Measurements from ENCODE around the gene RTP3. TPM values are rescaled to one million over a fixed set of nuclear protein-coding genes. Genes with fewer than 3 reads are reported as not detected.

RTP3 gene
- total RNA-seq, result not detected

DNA sequence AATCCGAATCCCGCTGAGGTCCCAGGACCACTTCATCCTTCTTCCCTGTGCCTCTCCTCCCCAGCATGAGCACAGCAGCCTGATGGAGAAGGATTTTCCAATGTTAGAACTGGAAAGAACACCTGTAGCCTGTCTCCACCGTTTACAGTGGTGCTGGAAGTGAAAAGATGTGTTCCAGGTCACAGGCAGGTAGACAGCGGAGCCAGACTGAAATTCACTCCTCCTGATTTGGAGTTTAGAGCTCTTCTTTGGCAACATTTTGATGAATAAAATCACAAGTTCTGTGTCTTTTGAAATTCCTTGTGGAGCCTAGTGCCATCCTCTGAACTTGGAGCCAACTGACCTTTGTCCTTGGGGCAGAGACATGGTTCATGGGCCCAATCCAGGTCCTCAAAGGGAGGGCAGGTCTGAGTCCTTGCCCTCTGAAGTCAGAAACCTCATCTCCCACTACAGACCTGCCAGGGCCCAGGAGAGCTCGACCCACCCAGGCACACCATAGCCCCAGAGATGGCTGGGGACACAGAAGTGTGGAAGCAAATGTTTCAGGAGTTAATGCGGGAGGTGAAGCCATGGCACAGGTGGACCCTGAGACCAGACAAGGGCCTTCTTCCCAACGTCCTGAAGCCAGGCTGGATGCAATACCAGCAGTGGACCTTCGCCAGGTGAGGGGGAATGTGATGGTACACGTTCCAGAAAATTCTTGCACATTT, at the start of gene RTP3:
RTP3 (plus strand) TSS at position 421 of the 710 bp plus-strand sequence; CDS start at position 508, 87 bp downstream.

GRCh38 chr3:46464326-46465195, 33.2 kb upstream of the RTP3 start, which contains the start of gene LTF:
Gene LTF, minus strand, starts transcription at chr3:46464905. Its CDS starts 38 bp downstream, at chr3:46464867.

Other genes starting within 250 kb of the RTP3 start
- gene CCR2, start 143.9 kb upstream of the RTP3 start, total RNA-seq, result 10 to 100 TPM; 57.8 to 60.5 TPM
- 10 to 100 TPM; 12.0 to 12.3 TPM for gene CCR5, start 127.0 kb upstream of the RTP3 start, total RNA-seq
- gene CCRL2, start 90.7 kb upstream of the RTP3 start, total RNA-seq, result 1 to 10 TPM; 5.2 to 5.6 TPM
- gene LTF, start 33.1 kb upstream of the RTP3 start, total RNA-seq, result not detected
- gene LRRC2, start 68.3 kb downstream of the RTP3 start, total RNA-seq, result under 1 TPM; 0.55 to 0.86 TPM
- not detected for gene FAM240A, start 114.5 kb downstream of the RTP3 start, total RNA-seq
- 10 to 100 TPM; 28.9 to 29.8 TPM for gene ALS2CL, start 195.7 kb downstream of the RTP3 start, total RNA-seq
- 1 to 10 TPM; 2.5 to 2.7 TPM for gene TMIE, start 203.4 kb downstream of the RTP3 start, total RNA-seq
- not detected for gene PRSS50, start 219.9 kb downstream of the RTP3 start, total RNA-seq

Measured in activated naive CD4-positive, alpha-beta T cell treated with anti-CD3 and anti-CD28 coated beads, Interleukin-2, amount 10 ng/mL, durations not matched to agents 5 hours and 36 hours (primary cell).